C4-2B (cell line): Measurements from ENCODE around the gene TBC1D22A.

Experiments
- H3K27ac ChIP-seq: fragments of 450-650 bp; 2 replicates; pipeline ENCODE4 v1.5.1; 2017
- ZFX ChIP-seq: fragments of 450-650 bp; IDR thresholded peaks from 2 replicates; pipeline ENCODE4 v1.6.1; 2017
- TF ChIP-seq, protein P1 (sequence below): fragments of 450-650 bp; conservative IDR thresholded peaks from 2 replicates; pipeline ENCODE4 v1.5.1; 2017; ENCODE audit warnings: mild to moderate bottlenecking

The TBC1D22A gene

DNA sequence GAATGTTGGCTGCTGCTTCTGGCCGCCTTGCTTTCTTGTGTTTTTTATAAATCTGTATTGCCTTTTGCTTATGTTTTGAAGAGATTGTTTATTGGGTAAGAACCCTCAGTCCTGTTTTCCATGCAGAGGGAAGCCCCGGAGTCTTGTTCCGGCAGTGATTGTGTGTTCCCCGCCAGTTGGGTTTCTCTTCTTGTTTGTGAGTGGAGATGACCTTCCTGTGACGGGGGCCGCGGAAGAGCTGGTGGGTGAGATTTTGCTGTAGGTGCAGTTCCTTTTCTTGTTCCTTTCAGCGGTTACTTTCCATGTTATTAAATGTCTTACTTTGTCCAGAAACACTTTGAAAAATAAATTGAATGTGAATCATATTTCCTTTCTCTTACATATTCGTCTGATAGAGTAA is 8.3 kb downstream of the TBC1D22A start:
- H3K27ac ChIP-seq = no peak overlapping the region

DNA sequence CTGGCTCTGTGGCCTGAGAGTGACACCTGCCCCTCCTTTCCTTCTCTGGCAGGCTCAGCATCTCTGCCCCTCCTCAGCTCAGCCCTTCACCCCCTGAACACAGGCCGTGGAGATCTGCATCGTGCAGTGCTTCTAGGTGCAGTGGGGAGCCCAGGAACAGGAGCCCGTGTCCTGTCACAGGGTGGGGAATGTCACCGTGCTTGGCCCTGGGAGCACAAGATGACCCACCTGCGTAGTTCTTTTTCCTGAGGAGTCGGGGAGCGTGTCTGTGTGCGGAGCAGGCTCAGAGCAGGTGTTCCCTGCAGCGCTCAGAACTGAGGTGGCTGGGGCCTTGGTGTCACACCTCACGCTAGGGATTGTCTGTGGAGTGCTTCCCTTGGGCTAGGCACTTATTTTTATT is 10.6 kb downstream of the TBC1D22A start:
- no peak overlapping the region for H3K27ac ChIP-seq
- TF ChIP-seq, protein P1, sequence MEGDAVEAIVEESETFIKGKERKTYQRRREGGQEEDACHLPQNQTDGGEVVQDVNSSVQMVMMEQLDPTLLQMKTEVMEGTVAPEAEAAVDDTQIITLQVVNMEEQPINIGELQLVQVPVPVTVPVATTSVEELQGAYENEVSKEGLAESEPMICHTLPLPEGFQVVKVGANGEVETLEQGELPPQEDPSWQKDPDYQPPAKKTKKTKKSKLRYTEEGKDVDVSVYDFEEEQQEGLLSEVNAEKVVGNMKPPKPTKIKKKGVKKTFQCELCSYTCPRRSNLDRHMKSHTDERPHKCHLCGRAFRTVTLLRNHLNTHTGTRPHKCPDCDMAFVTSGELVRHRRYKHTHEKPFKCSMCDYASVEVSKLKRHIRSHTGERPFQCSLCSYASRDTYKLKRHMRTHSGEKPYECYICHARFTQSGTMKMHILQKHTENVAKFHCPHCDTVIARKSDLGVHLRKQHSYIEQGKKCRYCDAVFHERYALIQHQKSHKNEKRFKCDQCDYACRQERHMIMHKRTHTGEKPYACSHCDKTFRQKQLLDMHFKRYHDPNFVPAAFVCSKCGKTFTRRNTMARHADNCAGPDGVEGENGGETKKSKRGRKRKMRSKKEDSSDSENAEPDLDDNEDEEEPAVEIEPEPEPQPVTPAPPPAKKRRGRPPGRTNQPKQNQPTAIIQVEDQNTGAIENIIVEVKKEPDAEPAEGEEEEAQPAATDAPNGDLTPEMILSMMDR = no peak
- TF ChIP-seq ZFX = no peak

More for the DNA sequence above, 8.3 kb downstream of the TBC1D22A start:
- TF ChIP-seq ZFX = no peak
- TF ChIP-seq, protein P1 = no peak

DNA sequence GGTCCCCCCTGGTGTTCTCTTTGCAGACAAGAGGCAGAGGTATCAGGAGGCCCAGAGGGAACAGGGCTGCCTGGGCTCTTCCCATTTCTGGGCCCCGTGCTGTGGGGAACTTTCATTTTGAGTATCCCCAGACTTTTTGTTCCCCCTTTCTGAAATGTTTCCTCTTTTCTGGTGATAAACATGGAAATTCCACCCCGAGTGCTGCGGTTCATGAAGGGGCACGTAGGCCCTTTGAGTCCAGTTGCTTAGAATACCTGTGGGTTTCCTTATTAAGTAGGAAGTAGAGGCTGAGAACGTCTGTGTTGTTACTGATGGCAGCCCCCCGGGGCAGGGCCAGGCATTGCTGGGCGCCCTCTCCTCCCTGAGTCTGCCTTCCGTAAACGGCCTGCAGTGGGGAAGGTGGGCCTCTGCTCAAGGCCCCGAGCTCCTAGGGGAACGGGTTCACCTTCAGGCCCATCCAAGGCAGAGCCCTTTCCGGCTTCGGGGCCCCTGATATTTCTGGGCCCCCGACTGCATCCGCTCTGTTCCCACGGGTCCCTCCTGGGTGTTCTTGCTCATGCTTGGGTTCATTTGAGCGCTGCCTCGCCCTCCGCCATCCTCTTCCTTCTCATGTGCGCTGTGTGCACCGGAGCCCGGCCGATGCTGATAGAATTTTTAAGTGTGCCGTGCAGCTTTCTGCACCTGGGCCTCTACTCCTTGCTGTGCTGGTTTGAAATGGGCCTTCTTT is 12.0 kb downstream of the TBC1D22A start:
- TF ChIP-seq, protein P1 = no peak
- no peak; the same call in 1 of the 2 replicates for TF ChIP-seq ZFX
- H3K27ac ChIP-seq = peak overlapping the region; percentile 33

DNA sequence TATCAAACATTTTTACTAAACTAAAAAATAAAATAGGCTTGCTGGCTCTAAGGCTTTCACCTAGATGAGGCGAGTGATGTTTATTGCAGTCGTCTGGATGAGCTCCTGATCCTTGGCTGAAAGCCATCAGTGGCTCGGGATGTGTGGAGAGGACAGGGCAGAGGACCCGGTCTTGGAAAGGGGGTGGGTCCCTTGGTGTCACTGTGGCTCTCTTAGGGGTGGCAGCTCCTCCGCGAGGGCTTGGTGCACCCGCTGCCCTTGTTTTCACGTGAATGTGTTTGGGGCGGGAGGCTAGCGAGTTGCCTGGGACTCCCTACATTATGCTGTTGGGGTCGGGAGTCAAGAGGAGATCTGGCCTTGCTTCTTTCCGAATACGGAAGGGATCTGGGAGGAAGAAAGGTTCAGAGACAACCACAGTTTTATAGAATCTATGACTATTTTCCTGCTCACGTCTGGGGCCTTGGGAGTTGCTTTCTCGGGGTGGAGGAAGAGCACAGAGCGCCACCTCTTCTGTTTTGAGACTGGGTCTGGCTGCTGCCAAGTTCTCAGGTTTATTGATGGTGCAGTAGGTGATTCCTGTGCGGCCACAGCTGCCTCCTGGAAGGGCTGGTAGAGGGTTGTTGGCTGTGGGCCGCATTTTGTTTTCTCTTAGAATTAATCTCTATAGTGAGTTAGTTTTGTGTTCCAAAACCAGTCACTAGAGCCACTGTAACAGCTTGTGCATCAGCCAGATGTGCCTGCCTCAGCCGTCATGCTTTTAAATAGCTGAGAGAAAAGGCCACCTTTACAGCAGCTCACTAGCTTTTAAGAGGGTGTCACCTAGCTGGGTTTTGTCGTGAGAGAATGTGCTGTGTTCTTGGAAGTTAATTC is 12.8 kb downstream of the TBC1D22A start:
- peak overlapping the region; percentile 33 for H3K27ac ChIP-seq
- TF ChIP-seq ZFX = no peak
- TF ChIP-seq, protein P1 = no peak

DNA sequence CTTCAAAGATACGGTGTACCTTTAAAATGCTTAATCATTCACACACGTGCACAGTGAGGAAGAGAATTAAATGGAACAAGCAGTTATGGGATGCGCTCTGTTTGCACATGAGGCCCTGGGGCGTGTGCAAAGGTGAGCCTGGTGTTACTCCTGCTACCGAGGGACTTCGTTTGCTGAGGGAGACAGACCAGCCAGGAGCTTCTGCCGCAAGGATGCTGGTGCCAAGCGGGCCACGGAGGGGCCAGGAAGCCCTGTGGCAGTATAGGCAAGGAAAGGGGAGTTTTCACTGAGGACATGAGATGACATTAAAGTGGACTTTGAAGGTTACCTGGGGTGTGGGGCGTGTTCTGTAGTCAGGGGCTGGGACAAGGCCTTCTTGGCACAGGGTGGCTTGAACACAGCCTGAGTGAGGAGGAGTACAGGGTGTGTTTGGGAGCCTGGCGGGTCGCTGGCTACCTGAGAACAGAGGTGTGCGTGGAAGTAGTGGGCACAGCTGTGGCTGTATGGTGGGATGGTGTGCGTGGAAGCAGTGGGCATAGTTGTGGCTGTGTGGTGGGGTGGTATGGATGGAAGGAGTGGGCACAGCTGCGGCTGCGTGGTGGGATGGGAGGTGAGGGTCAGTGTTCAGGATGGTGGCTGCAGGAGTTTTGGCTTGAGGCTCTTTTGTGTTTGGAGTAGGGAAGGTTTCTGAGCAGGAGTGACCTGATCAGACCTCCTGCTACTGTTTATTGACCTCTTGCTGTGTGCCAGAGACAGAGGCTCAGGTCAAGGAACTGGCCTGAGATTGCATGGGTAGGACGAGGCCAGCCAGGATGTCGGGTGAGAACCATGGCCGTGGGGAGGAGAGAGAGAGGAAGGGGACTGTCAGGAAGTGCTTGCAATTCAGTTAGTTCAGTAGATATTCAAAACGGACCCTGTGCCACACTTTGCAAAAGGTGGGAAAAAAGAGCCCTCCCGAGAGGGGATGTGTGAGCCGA is 13.7 kb downstream of the TBC1D22A start:
- TF ChIP-seq, protein P1 = no peak
- TF ChIP-seq ZFX = no peak
- peak overlapping the region; percentile 33 for H3K27ac ChIP-seq

DNA sequence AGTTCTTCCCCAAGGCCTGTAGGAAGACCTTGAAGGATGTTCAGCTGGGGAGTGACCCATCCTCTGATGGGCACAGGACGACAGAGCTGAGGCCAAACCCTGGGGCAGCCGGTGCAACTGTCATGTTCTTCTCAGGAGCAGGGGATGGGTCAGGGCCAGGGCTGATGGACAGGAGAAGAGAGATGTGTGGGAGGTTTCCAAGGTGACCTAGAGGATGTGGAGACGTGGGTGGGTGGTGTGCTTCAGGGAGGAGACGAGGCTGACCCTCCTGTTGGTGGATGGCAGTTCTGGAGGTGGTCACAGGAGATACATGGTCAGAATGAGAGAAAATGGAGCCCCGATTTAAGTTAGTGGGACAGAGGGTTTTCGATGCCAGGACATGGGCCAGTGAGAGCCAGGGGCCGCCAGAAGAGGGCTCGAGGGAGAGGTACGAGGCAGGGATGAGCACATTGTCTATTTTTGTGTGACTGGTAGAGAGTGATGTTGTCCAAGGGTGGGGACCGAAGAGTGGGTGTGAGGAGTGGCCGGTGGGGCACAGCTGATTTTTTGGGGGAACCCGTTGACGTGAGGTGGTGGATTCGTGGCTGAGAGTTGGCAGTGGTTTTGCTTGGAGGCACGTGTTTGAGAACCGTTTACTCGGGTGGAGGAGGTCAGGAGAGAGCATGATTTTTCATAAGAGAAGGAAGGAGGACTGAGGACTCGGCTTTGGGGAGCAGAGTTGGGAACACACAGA is 14.6 kb downstream of the TBC1D22A start:
- H3K27ac ChIP-seq = no peak overlapping the region; the same call in 1 of the 2 replicates
- TF ChIP-seq, protein P1 = no peak
- no peak for TF ChIP-seq ZFX
